ENCODE results near the gene MRM2.

GRCh38 chr7:2249744-2250323 is 7.8 kb upstream of the MRM2 start:
- TF ChIP-seq ZNF777 (tag by site-specific recombination; IDR thresholded peaks at IDR 0.05; ENCODE audit: borderline replicate concordance), result no peak
- no peak for TF ChIP-seq CTCF (tag by site-specific recombination; IDR thresholded peaks at IDR 0.05)
- TF ChIP-seq TCF7L2 (IDR thresholded peaks at IDR 0.05; ENCODE audit: borderline replicate concordance, low read depth, low read length), result no peak
- TF ChIP-seq ZNF639 (tag by site-specific recombination; IDR thresholded peaks at IDR 0.05), result no peak
- TF ChIP-seq ZNF792 (tag by site-specific recombination; IDR thresholded peaks at IDR 0.05), result no peak
- TF ChIP-seq REST (tag by site-specific recombination; IDR thresholded peaks at IDR 0.05), result no peak
